NCI-H82 (cell line): ENCODE data around the gene EML4.
"Not testable (repeated sequence)": the region's sequence is repeated elsewhere in the genome, so short reads cannot be mapped to it uniquely, and the experiment has no call there.

Experiments
- DNase-seq: peaks from one replicate; lab custom pipeline; 2025; lab: John Stamatoyannopoulos, UW

The EML4 gene

GRCh38 chr2:42359965-42360483 is 190.9 kb downstream of the EML4 start:
- peak; percentile 56 for DNase-seq

- DNase-seq, result peak; percentile 42
Measured at GRCh38 chr2:42360493-42360889, 191.3 kb downstream of the EML4 start.

- peak; percentile 98 for DNase-seq
Measured at GRCh38 chr2:42360890-42361727, 192.0 kb downstream of the EML4 start, which contains the start of gene COX7A2L. Gene COX7A2L (minus strand): TSS chr2:42361217. CDS start chr2:42361161, 56 bp downstream.

GRCh38 chr2:42361728-42362283 is 192.7 kb downstream of the EML4 start:
- no peak for DNase-seq

- no peak for DNase-seq
Measured at GRCh38 chr2:42363413-42363812, 194.3 kb downstream of the EML4 start.

- DNase-seq, result no peak
Measured at GRCh38 chr2:42364658-42365057, 195.5 kb downstream of the EML4 start.

GRCh38 chr2:42366411-42366810 is 197.3 kb downstream of the EML4 start:
- DNase-seq, result no peak

- DNase-seq, result no peak
Measured at GRCh38 chr2:42367835-42368234, 198.7 kb downstream of the EML4 start.

GRCh38 chr2:42368817-42369531 is 199.8 kb downstream of the EML4 start:
- DNase-seq, result no peak

- peak; percentile 83 for DNase-seq
Measured at GRCh38 chr2:42369532-42370229, 200.5 kb downstream of the EML4 start.

- DNase-seq, result no peak
Measured at GRCh38 chr2:42371611-42372473, 202.7 kb downstream of the EML4 start.

GRCh38 chr2:42372474-42373200 is 203.5 kb downstream of the EML4 start:
- DNase-seq, result no peak

GRCh38 chr2:42376758-42377157 is 207.6 kb downstream of the EML4 start:
- no peak for DNase-seq

GRCh38 chr2:42378415-42378814 is 209.3 kb downstream of the EML4 start:
- no peak for DNase-seq

GRCh38 chr2:42380026-42380425 is 210.9 kb downstream of the EML4 start:
- DNase-seq, result not testable (repeated sequence)

- no peak for DNase-seq
Measured at GRCh38 chr2:42382144-42382543, 213.0 kb downstream of the EML4 start.
